ENCODE data around the gene CPED1.

Gene CPED1

GRCh38 chr7:120988591-120989256 lies at the start of gene CPED1:
CPED1 (plus strand) TSS chr7:120988711; CDS start chr7:120989622, 911 bp downstream.
- DNase-seq = peak; percentile 75

GRCh38 chr7:120939345-120939744 lies 49.2 kb upstream of the CPED1 start:
- DNase-seq = no peak

- peak; percentile 58 for DNase-seq
Measured at GRCh38 chr7:120941064-120941463, 47.4 kb upstream of the CPED1 start.

- no peak for DNase-seq
Measured at GRCh38 chr7:120941856-120942255, 46.7 kb upstream of the CPED1 start.

GRCh38 chr7:120942861-120943260 lies 45.6 kb upstream of the CPED1 start:
- DNase-seq = no peak

- no peak for DNase-seq
Measured at GRCh38 chr7:120944826-120945562, 43.5 kb upstream of the CPED1 start.

- no peak for DNase-seq
Measured at GRCh38 chr7:120947980-120948379, 40.5 kb upstream of the CPED1 start.

- DNase-seq = peak; percentile 51
Measured at GRCh38 chr7:120949393-120949911, 39.1 kb upstream of the CPED1 start.

GRCh38 chr7:120949998-120950538 lies 38.4 kb upstream of the CPED1 start:
- no peak for DNase-seq

- peak; percentile 97 for DNase-seq
Measured at GRCh38 chr7:120950539-120951308, 37.8 kb upstream of the CPED1 start, which contains the start of gene ING3. ING3 (plus strand) TSS chr7:120950777; CDS start chr7:120950897, 120 bp downstream.

- DNase-seq = no peak
Measured at GRCh38 chr7:120951309-120951699, 37.2 kb upstream of the CPED1 start.

GRCh38 chr7:120951826-120952225 lies 36.7 kb upstream of the CPED1 start:
- DNase-seq = peak; percentile 3

- DNase-seq = no peak
Measured at GRCh38 chr7:120955577-120956149, 32.8 kb upstream of the CPED1 start.

- no peak for DNase-seq
Measured at GRCh38 chr7:120959929-120960484, 28.5 kb upstream of the CPED1 start.

GRCh38 chr7:120960714-120961113 lies 27.8 kb upstream of the CPED1 start:
- DNase-seq = no peak

GRCh38 chr7:120961638-120962173 lies 26.8 kb upstream of the CPED1 start:
- no peak for DNase-seq

- no peak for DNase-seq
Measured at GRCh38 chr7:120964088-120964487, 24.4 kb upstream of the CPED1 start.

GRCh38 chr7:120966961-120967360 lies 21.6 kb upstream of the CPED1 start:
- DNase-seq = no peak

- DNase-seq = no peak
Measured at GRCh38 chr7:120973849-120974248, 14.7 kb upstream of the CPED1 start.

GRCh38 chr7:120979765-120980499 lies 8.6 kb upstream of the CPED1 start:
- DNase-seq = peak; percentile 67

GRCh38 chr7:120981117-120981516 lies 7.4 kb upstream of the CPED1 start:
- no peak for DNase-seq
